GM10266 (cell line): ENCODE results near the gene ZBTB21.
"Not testable (repeated sequence)": the region's sequence is repeated elsewhere in the genome, so short reads cannot be mapped to it uniquely, and the experiment has no call there.

Source experiments
- DNase-seq: peaks from one replicate; pipeline ENCODE4 v3.0.0; 2012; ENCODE audit errors: extremely low spot score
- CTCF ChIP-seq: IDR thresholded peaks from 2 replicates; pipeline ENCODE4 v1.5.1; 2012; ENCODE audit warnings: mild to moderate bottlenecking, low read depth; ENCODE audit not compliant: control insufficient read depth, insufficient read depth; ENCODE audit errors: missing control alignments

The ZBTB21 gene

GRCh38 chr21:42004406-42005199, 5.6 kb downstream of the ZBTB21 start:
- TF ChIP-seq CTCF: no peak
- DNase-seq: no peak

- no peak for TF ChIP-seq CTCF
- no peak for DNase-seq
Measured at GRCh38 chr21:42003051-42003461, 7.1 kb downstream of the ZBTB21 start.

- TF ChIP-seq CTCF: no peak
- DNase-seq: peak; percentile 64
Measured at GRCh38 chr21:42002421-42002958, 7.7 kb downstream of the ZBTB21 start.

GRCh38 chr21:42001781-42002180, 8.4 kb downstream of the ZBTB21 start:
- DNase-seq: no peak
- no peak for TF ChIP-seq CTCF

- no peak for DNase-seq
- no peak for TF ChIP-seq CTCF
Measured at GRCh38 chr21:42000908-42001307, 9.3 kb downstream of the ZBTB21 start.

- no peak for DNase-seq
- no peak for TF ChIP-seq CTCF
Measured at GRCh38 chr21:41997657-41998056, 12.5 kb downstream of the ZBTB21 start.

- DNase-seq: no peak
- no peak for TF ChIP-seq CTCF
Measured at GRCh38 chr21:41995577-41995976, 14.6 kb downstream of the ZBTB21 start.

GRCh38 chr21:41994613-41995012, 15.5 kb downstream of the ZBTB21 start:
- not testable (repeated sequence) for DNase-seq
